Measurements from ENCODE around the gene KRTAP1-4. TPM values are rescaled to one million over a fixed set of nuclear protein-coding genes. Genes with fewer than 3 reads are reported as not detected.

Gene KRTAP1-4
- total RNA-seq, 1 experiment from 2014 or later, result not detected

DNA sequence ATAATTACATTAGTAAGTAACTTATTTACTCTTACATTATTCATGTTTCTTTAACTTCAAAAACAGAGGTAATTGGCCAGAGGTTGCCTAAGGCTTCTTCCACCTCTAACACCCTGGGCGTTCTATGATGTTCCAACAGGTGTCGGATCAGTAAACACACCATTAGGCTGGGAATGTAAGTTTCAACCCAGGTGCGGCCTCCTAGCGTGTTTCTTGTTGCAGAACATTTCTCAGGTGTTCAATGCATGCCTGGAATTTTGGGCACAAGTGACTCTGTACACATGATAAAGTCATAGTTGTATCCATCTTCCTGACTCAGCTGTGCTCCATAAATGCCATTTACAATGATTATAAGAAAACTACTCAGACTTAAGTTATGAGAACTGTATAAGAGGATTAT, 24.0 kb upstream of the KRTAP1-4 start:
- no peaks in the 10 kb centered on the region for H3K27me3 ChIP-seq (ENCODE audit: insufficient read depth, low read depth)
- TF ChIP-seq EZH2 (IDR thresholded peaks at IDR 0.05; ENCODE audit: low read depth), result no peak
- TF ChIP-seq, protein P1, sequence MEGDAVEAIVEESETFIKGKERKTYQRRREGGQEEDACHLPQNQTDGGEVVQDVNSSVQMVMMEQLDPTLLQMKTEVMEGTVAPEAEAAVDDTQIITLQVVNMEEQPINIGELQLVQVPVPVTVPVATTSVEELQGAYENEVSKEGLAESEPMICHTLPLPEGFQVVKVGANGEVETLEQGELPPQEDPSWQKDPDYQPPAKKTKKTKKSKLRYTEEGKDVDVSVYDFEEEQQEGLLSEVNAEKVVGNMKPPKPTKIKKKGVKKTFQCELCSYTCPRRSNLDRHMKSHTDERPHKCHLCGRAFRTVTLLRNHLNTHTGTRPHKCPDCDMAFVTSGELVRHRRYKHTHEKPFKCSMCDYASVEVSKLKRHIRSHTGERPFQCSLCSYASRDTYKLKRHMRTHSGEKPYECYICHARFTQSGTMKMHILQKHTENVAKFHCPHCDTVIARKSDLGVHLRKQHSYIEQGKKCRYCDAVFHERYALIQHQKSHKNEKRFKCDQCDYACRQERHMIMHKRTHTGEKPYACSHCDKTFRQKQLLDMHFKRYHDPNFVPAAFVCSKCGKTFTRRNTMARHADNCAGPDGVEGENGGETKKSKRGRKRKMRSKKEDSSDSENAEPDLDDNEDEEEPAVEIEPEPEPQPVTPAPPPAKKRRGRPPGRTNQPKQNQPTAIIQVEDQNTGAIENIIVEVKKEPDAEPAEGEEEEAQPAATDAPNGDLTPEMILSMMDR (conservative IDR thresholded peaks at IDR 0.05), result no peak
- H2AFZ ChIP-seq, result no peak overlapping the region
- H3K4me3 ChIP-seq, result no peak overlapping the region
- H3K36me3 ChIP-seq (ENCODE audit: low read depth), result 0 out of 2 replicates have a peak, but pooled peaks cover 5% of the 10 kb centered on the region
- no peaks in the 10 kb centered on the region for H4K20me1 ChIP-seq (ENCODE audit: insufficient read depth)
- ChIA-PET POLR2A (ENCODE audit: unreplicated experiment) (no interaction called here), CTCF (no interaction called here)
- no TSS peak for BruUV-seq (replicated peaks)
- intact Hi-C loops (cut with micrococcal nuclease; ENCODE audit: unreplicated experiment), result no loop called here
- H3K9me2 ChIP-seq (ENCODE audit: insufficient read depth), result no peaks in the 10 kb centered on the region
- no peak for DNase-seq
- H3K4me2 ChIP-seq, result no peak overlapping the region
- peaks cover 23% of the 10 kb centered on the region for H3F3A ChIP-seq (ENCODE audit: insufficient read depth, low read depth)
- no peaks in the 10 kb centered on the region for H3K79me2 ChIP-seq (ENCODE audit: low read depth)
- H3K9me3 ChIP-seq (ENCODE audit: insufficient read depth, low read depth), result peaks cover 9% of the 10 kb centered on the region; the same call in 1 of the 2 replicates
- H3K4me1 ChIP-seq (replicated peaks; ENCODE audit: insufficient read depth), result peaks cover 27% of the 10 kb centered on the region
- H3K27ac ChIP-seq, result no peak overlapping the region

DNA sequence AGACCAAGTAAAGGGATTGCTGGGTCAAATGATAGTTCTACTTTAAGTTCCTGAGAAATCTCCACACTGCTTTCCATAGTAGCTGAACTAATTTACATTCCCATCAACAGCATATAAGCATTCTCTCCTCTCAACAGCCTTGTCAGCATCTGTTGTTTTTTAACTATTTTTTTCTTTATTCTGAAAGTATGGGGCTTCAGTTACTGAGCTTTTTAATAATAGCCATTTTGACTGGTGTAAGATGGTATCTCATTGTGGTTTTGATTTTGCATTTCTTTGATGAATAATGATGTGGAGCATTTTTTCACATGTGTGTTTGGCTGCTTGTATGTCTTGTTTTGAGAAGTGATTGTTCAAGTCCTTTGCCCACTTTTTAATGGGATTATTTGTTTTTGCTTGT, 22.6 kb upstream of the KRTAP1-4 start:
- H3K9me3 ChIP-seq (ENCODE audit: insufficient read depth, low read depth), result peaks cover 9% of the 10 kb centered on the region; the same call in 1 of the 2 replicates
- CTCF ChIA-PET, result no interaction called here

DNA sequence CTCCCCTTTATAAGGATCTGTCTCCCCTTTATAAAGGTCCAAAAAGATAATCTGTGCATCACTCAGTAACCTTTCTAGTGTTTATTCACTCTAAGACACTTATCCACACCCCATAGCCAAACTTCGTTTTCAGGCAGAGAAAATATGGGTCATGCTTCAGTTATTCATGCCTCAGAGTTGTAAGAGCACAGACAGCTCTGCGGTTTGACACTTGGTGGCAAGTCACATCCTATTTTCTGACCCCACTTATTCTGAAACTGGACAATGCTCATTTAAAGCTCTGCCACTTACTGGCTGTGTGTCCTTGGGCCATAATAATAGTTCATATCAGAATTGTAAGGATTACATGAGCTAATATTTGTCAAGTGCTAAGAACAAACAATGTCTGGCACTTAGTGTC, 19.1 kb upstream of the KRTAP1-4 start:
- no peaks in the 10 kb centered on the region for H3K79me2 ChIP-seq (ENCODE audit: low read depth)
- H3F3A ChIP-seq (ENCODE audit: insufficient read depth, low read depth), result peaks cover 28% of the 10 kb centered on the region
- H3K9me2 ChIP-seq (ENCODE audit: insufficient read depth), result no peaks in the 10 kb centered on the region
- peak overlapping the region; percentile 97 for H3K27ac ChIP-seq
- H3K4me1 ChIP-seq (replicated peaks; ENCODE audit: insufficient read depth), result peaks cover 33% of the 10 kb centered on the region
- ChIA-PET POLR2A (ENCODE audit: unreplicated experiment) (interaction anchor here (0.5 to 0.7 kb wide), 4 partner anchors 23 to 980 kb away, joined by 3 read pairs; no protein-coding TSS in a partner anchor), CTCF (no interaction called here)
- no peak overlapping the region for H2AFZ ChIP-seq
- no peaks in the 10 kb centered on the region for H3K27me3 ChIP-seq (ENCODE audit: insufficient read depth, low read depth)
- H3K4me3 ChIP-seq, result peak overlapping the region; percentile 33; the same call in 1 of the 2 replicates
- peaks cover 9% of the 10 kb centered on the region; the same call in 1 of the 2 replicates for H3K9me3 ChIP-seq (ENCODE audit: insufficient read depth, low read depth)
- BruUV-seq (replicated peaks), result no TSS peak
- intact Hi-C loops (cut with micrococcal nuclease; ENCODE audit: unreplicated experiment), result loop anchor here (5.0 kb wide), 1 partner anchor 92 kb away; no protein-coding TSS in a partner anchor
- TF ChIP-seq, protein P1 (conservative IDR thresholded peaks at IDR 0.05), result no peak
- no peak for TF ChIP-seq EZH2 (IDR thresholded peaks at IDR 0.05; ENCODE audit: low read depth)
- H3K36me3 ChIP-seq (ENCODE audit: low read depth), result no peaks in the 10 kb centered on the region
- H4K20me1 ChIP-seq (ENCODE audit: insufficient read depth), result no peaks in the 10 kb centered on the region
- peak; percentile 17 to 92 for DNase-seq
- H3K4me2 ChIP-seq, result peak overlapping the region; percentile 74

More for the DNA sequence above, 22.6 kb upstream of the KRTAP1-4 start:
- H3K27ac ChIP-seq, result no peak overlapping the region
- H2AFZ ChIP-seq, result no peak overlapping the region
- BruUV-seq (replicated peaks), result no TSS peak
- H3K36me3 ChIP-seq (ENCODE audit: low read depth), result 0 out of 2 replicates have a peak, but pooled peaks cover 5% of the 10 kb centered on the region
- H3K79me2 ChIP-seq (ENCODE audit: low read depth), result no peaks in the 10 kb centered on the region
- H4K20me1 ChIP-seq (ENCODE audit: insufficient read depth), result no peaks in the 10 kb centered on the region
- no peak for TF ChIP-seq EZH2 (IDR thresholded peaks at IDR 0.05; ENCODE audit: low read depth)
- TF ChIP-seq, protein P1 (conservative IDR thresholded peaks at IDR 0.05), result no peak
- DNase-seq, result no peak
- peaks cover 29% of the 10 kb centered on the region for H3K4me1 ChIP-seq (replicated peaks; ENCODE audit: insufficient read depth)
- H3K9me2 ChIP-seq (ENCODE audit: insufficient read depth), result no peaks in the 10 kb centered on the region
- H3K4me3 ChIP-seq, result no peak overlapping the region
- intact Hi-C loops (cut with micrococcal nuclease; ENCODE audit: unreplicated experiment), result no loop called here
- H3F3A ChIP-seq (ENCODE audit: insufficient read depth, low read depth), result peaks cover 23% of the 10 kb centered on the region
- POLR2A ChIA-PET (ENCODE audit: unreplicated experiment), result no interaction called here
- H3K4me2 ChIP-seq, result no peak overlapping the region
- H3K27me3 ChIP-seq (ENCODE audit: insufficient read depth, low read depth), result no peaks in the 10 kb centered on the region
